ENCODE data around the gene B4GALT5.
A peak's percentile ranks its signal among the peaks of the same experiment; 100 is the strongest.
"Not testable (repeated sequence)": the region's sequence is repeated elsewhere in the genome, so short reads cannot be mapped to it uniquely, and the experiment has no call there.

B4GALT5 gene

GRCh38 chr20:49713753-49714712 is at the start of gene B4GALT5:
B4GALT5 (minus strand) TSS chr20:49713878; CDS start chr20:49713690, 188 bp downstream.
- peak; percentile 29 to 33 for DNase-seq (ENCODE audit: low read depth in 2 of 2)

GRCh38 chr20:49762940-49763766 is 49.5 kb upstream of the B4GALT5 start:
- no peak for DNase-seq (ENCODE audit: low read depth in 2 of 2)

- not testable (repeated sequence) for DNase-seq (ENCODE audit: low read depth in 2 of 2)
Measured at GRCh38 chr20:49761888-49762287, 48.2 kb upstream of the B4GALT5 start.

GRCh38 chr20:49759266-49759950 is 45.7 kb upstream of the B4GALT5 start:
- no peak for DNase-seq (ENCODE audit: low read depth in 2 of 2)

GRCh38 chr20:49758781-49759180 is 45.1 kb upstream of the B4GALT5 start:
- no peak for DNase-seq (ENCODE audit: low read depth in 2 of 2)

- DNase-seq (ENCODE audit: low read depth in 2 of 2): no peak
Measured at GRCh38 chr20:49757597-49757996, 43.9 kb upstream of the B4GALT5 start.

- DNase-seq (ENCODE audit: low read depth in 2 of 2): no peak
Measured at GRCh38 chr20:49756241-49756640, 42.6 kb upstream of the B4GALT5 start.

- DNase-seq (ENCODE audit: low read depth in 2 of 2): no peak
Measured at GRCh38 chr20:49754596-49754995, 40.9 kb upstream of the B4GALT5 start.

- no peak for DNase-seq (ENCODE audit: low read depth in 2 of 2)
Measured at GRCh38 chr20:49753133-49753532, 39.5 kb upstream of the B4GALT5 start.

- DNase-seq (ENCODE audit: low read depth in 2 of 2): no peak
Measured at GRCh38 chr20:49752201-49752903, 38.7 kb upstream of the B4GALT5 start.

GRCh38 chr20:49751397-49751736 is 37.7 kb upstream of the B4GALT5 start:
- DNase-seq (ENCODE audit: low read depth in 2 of 2): no peak

- no peak for DNase-seq (ENCODE audit: low read depth in 2 of 2)
Measured at GRCh38 chr20:49750611-49751396, 37.1 kb upstream of the B4GALT5 start.

GRCh38 chr20:49749625-49750024 is 35.9 kb upstream of the B4GALT5 start:
- DNase-seq (ENCODE audit: low read depth in 2 of 2): no peak

- DNase-seq (ENCODE audit: low read depth in 2 of 2): no peak
Measured at GRCh38 chr20:49748525-49748838, 34.8 kb upstream of the B4GALT5 start.

GRCh38 chr20:49747707-49748524 is 34.2 kb upstream of the B4GALT5 start:
- DNase-seq (ENCODE audit: low read depth in 2 of 2): no peak

- DNase-seq (ENCODE audit: low read depth in 2 of 2): no peak
Measured at GRCh38 chr20:49742948-49743347, 29.3 kb upstream of the B4GALT5 start.

GRCh38 chr20:49741977-49742376 is 28.3 kb upstream of the B4GALT5 start:
- no peak for DNase-seq (ENCODE audit: low read depth in 2 of 2)

- DNase-seq (ENCODE audit: low read depth in 2 of 2): no peak
Measured at GRCh38 chr20:49740807-49741206, 27.1 kb upstream of the B4GALT5 start.

GRCh38 chr20:49739042-49739441 is 25.4 kb upstream of the B4GALT5 start:
- DNase-seq (ENCODE audit: low read depth in 2 of 2): no peak

- DNase-seq (ENCODE audit: low read depth in 2 of 2): no peak
Measured at GRCh38 chr20:49737260-49737659, 23.6 kb upstream of the B4GALT5 start.

Measured in activated CD8-positive, alpha-beta memory T cell treated with anti-CD3 and anti-CD28 coated beads for 4 hours (primary cell).